C4-2B (cell line): ENCODE data around the gene XPO1.
A peak's percentile ranks its signal among the peaks of the same experiment; 100 is the strongest.
"Not testable (repeated sequence)": the region's sequence is repeated elsewhere in the genome, so short reads cannot be mapped to it uniquely, and the experiment has no call there.

Experiments
- H3K27ac ChIP-seq: fragments of 450-650 bp; 2 replicates; pipeline ENCODE4 v1.5.1; 2017
- CTCF ChIP-seq: fragments of 450-650 bp; conservative IDR thresholded peaks from 2 replicates; pipeline ENCODE4 v1.5.1; 2017; ENCODE audit warnings: mild to moderate bottlenecking
- ZFX ChIP-seq: fragments of 450-650 bp; IDR thresholded peaks from 2 replicates; pipeline ENCODE4 v1.6.1; 2017

The XPO1 gene

GRCh38 chr2:61543062-61543461 lies 4.9 kb upstream of the XPO1 start:
- TF ChIP-seq CTCF (no peak), ZFX (no peak)

GRCh38 chr2:61540167-61540566 lies 2.0 kb upstream of the XPO1 start:
- not testable (repeated sequence) for H3K27ac ChIP-seq

More at GRCh38 chr2:61543062-61543461, 4.9 kb upstream of the XPO1 start:
- H3K27ac ChIP-seq: no peak overlapping the region

- peak overlapping the region; percentile 98 for H3K27ac ChIP-seq
- TF ChIP-seq ZFX (peak; percentile 62), CTCF (no peak)
Measured at GRCh38 chr2:61538920-61539520, 864 bp upstream of the XPO1 start.

GRCh38 chr2:61537950-61538199 lies 281 bp downstream of the XPO1 start:
- H3K27ac ChIP-seq: peak overlapping the region; percentile 98
- no peak for TF ChIP-seq CTCF
- TF ChIP-seq ZFX: no peak

GRCh38 chr2:61537277-61537949 lies 743 bp downstream of the XPO1 start:
- TF ChIP-seq ZFX (no peak), CTCF (no peak)
- H3K27ac ChIP-seq: peak overlapping the region; percentile 98

- TF ChIP-seq CTCF (no peak), ZFX (no peak)
Measured at GRCh38 chr2:61536572-61537276, 1.4 kb downstream of the XPO1 start.

GRCh38 chr2:61536180-61536571 lies 2.0 kb downstream of the XPO1 start:
- TF ChIP-seq CTCF: no peak
- no peak for TF ChIP-seq ZFX
- peak overlapping the region; percentile 98 for H3K27ac ChIP-seq

More at GRCh38 chr2:61536572-61537276, 1.4 kb downstream of the XPO1 start:
- peak overlapping the region; percentile 98 for H3K27ac ChIP-seq

GRCh38 chr2:61535449-61535848 lies 2.7 kb downstream of the XPO1 start:
- no peak for TF ChIP-seq CTCF
- no peak for TF ChIP-seq ZFX
- H3K27ac ChIP-seq: no peak overlapping the region
